K562 (cell line): ENCODE data around the gene SAMD8. TPM values are rescaled to one million over a fixed set of nuclear protein-coding genes. Genes with fewer than 3 reads are reported as not detected.

ENCODE experiments used
- CEBPG ChIP-seq, 3 experiments: fragments of 200-800 bp in 1 of 3; sonication (Bioruptor generic) in 1 of 3; sonication (generic) in 1 of 3; formaldehyde crosslinking in 1 of 3; IDR thresholded peaks in 2 of 3; conservative IDR thresholded peaks in 1 of 3; 2 replicates each; pipeline versions ENCODE4 v1.6.1 to v1.8.0; 2016 to 2022; ENCODE audit warnings: missing compliant biosample characterization in 2 of 3, missing genetic modification characterization in 2 of 3, mild to moderate bottlenecking in 1 of 3, missing genetic modification reagents in 1 of 3
- CXXC5 ChIP-seq: fragments of 250-450 bp; sonication (Bioruptor Pico); IDR thresholded peaks from 2 replicates; pipeline ENCODE4 v1.8.0; 2022; ENCODE audit warnings: inconsistent platforms, mild to moderate bottlenecking, moderate library complexity
- ELF2 ChIP-seq: fragments of 250-450 bp; sonication (Bioruptor Pico); IDR thresholded peaks from 2 replicates; pipeline ENCODE4 v1.5.0; 2021; ENCODE audit warnings: mild to moderate bottlenecking
- ERF ChIP-seq: fragments of 450-650 bp; formaldehyde crosslinking; IDR thresholded peaks from 2 replicates; pipeline ENCODE4 v1.4.0; 2020; ENCODE audit warnings: mild to moderate bottlenecking, mixed read lengths
- ETS2 ChIP-seq: IDR thresholded peaks from 2 replicates; pipeline ENCODE4 v1.6.1; 2016; ENCODE audit warnings: borderline replicate concordance, missing genetic modification characterization, mild to moderate bottlenecking, moderate library complexity, missing compliant biosample characterization; ENCODE audit not compliant: poor library complexity, severe bottlenecking
- GATA2 ChIP-seq: sonication (generic); formaldehyde crosslinking; IDR thresholded peaks from 2 replicates; pipeline ENCODE4 v1.4.0; 2020; ENCODE audit warnings: mild to moderate bottlenecking, missing genetic modification reagents
- KLF13 ChIP-seq: fragments of 450-650 bp; IDR thresholded peaks from 2 replicates; pipeline ENCODE4 v1.6.1; 2016; ENCODE audit warnings: missing genetic modification characterization, low read depth, mild to moderate bottlenecking, missing compliant biosample characterization, moderate library complexity, borderline replicate concordance
- NR2C1 ChIP-seq, 2 experiments: fragments of 450-650 bp; IDR thresholded peaks; 2 replicates each; pipeline ENCODE4 v1.6.1; 2017; ENCODE audit warnings: mild to moderate bottlenecking in 2 of 2, antibody characterized with exemption in 1 of 2, inconsistent platforms in 1 of 2, missing compliant biosample characterization in 1 of 2, missing genetic modification characterization in 1 of 2
- NR2C2 ChIP-seq, 2 experiments: fragments of 200-800 bp in 1 of 2; sonication (Bioruptor generic) in 1 of 2; sonication (generic) in 1 of 2; formaldehyde crosslinking in 1 of 2; IDR thresholded peaks; 2 replicates each; pipeline versions ENCODE4 v1.6.1 to v1.8.0; 2016 to 2022; ENCODE audit warnings: mild to moderate bottlenecking in 1 of 2, missing compliant biosample characterization in 1 of 2, missing genetic modification characterization in 1 of 2, missing genetic modification reagents in 1 of 2
- RCOR1 ChIP-seq, 2 experiments: IDR thresholded peaks; 2 replicates each; pipeline ENCODE4 v1.6.1; 2012; ENCODE audit warnings: low read depth in 2 of 2, low read length in 2 of 2, borderline replicate concordance in 1 of 2, improper control_type of control experiment in 1 of 2
- SP2 ChIP-seq: IDR thresholded peaks from 2 replicates; pipeline ENCODE4 v1.6.1; 2011; ENCODE audit warnings: mild to moderate bottlenecking, low read depth, low read length, moderate library complexity; ENCODE audit not compliant: poor library complexity, severe bottlenecking; ENCODE audit errors: extremely low read depth
- ZNF217 ChIP-seq: sonication (generic); formaldehyde crosslinking; IDR thresholded peaks from 2 replicates; pipeline ENCODE4 v1.8.0; 2022; ENCODE audit warnings: mild to moderate bottlenecking, missing genetic modification reagents
- polyA plus RNA-seq, 8 experiments: library from polyadenylated mRNA; depleted of rRNA in 4 of 8; stranded (reverse) in 5 of 8; unstranded in 3 of 8; fragments of >200 nt; fragmentation: Nextera tagmentation in 2 of 8; fragmentation: Illumina TruSeq in 1 of 8; extraction: Ambion mirVana in 2 of 8; extraction: Trizol in 1 of 8; gene quantifications; 2 replicates each; pipeline versions ENCODE4 v1.2.1 to v1.2.3, GENCODE V29; 2011 to 2014; ENCODE audit warnings: inconsistent platforms in 1 of 8, missing spikeins in 1 of 8
- total RNA-seq, 7 experiments: library from RNA; depleted of rRNA in 6 of 7; stranded (reverse); fragments of >200 nt in 6 of 7; fragmentation: Illumina TruSeq in 2 of 7; extraction: Trizol in 2 of 7; gene quantifications; 2 replicates each; pipeline versions ENCODE4 v1.2.1 to v1.2.3, GENCODE V29; 2011 to 2021; ENCODE audit warnings: low replicate concordance in 1 of 7
- TF ChIP-seq, protein P1 (sequence below): IDR thresholded peaks from 2 replicates; pipeline ENCODE4 v1.6.1; 2016; ENCODE audit warnings: missing genetic modification characterization, missing compliant biosample characterization
- TF ChIP-seq, protein P2 (sequence below): fragments of 150-350 bp; conservative IDR thresholded peaks from 2 replicates; pipeline ENCODE4 v1.6.1; 2014; ENCODE audit warnings: low read length
- TF ChIP-seq, protein P3 (sequence below): IDR thresholded peaks from 3 replicates; pipeline ENCODE4 v1.6.1; 2011; ENCODE audit warnings: borderline replicate concordance, mild to moderate bottlenecking; ENCODE audit not compliant: insufficient read length, insufficient read depth

SAMD8 gene
- total and polyA plus RNA-seq, 9 of the 15 experiments (the other 6 are each of a cell fraction or from before 2014, with no cell fraction given), result 2.7 to 16.1 (median 6.2) TPM

DNA sequence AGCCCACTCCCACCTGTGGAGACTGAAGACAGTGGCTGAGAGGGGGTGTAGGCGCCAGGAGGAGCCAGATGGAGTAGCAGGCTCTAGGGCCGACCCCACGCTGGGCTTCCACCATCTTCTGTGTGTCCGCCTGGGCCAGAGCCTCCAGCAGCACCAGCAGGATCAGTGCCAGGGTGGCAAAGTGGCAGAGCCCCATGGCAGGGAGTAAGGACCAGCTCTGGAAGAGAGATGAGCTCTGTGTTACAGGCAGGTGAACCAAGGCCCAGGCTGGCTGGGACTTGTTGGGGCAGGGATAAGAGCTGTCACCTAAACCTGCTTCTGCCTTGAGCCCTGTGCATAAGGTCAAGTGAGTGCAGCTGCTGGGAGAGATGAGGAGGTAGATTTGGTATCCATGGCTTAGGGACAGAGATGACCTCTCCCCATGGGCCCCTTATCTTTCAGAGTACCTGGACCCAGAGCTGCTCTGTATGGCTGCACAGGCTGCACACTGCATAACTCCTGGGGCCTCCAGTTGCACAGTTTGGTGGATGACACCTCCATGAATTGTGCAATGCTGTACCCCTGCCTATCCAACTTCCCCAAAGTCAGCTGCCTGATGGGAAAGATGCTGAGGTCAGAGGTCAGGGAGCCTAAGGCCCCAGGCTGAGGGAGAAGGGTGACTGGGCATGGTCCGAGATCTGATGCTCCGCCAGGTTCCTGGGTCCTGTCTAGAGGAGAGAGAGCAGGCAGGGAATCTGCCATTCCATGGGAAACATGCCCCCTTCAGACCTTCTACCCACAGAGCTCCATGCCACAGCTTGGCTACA, 7.4 kb upstream of the SAMD8 start (continued):
- peak; percentile 76; the same call in 1 of the 2 replicates for TF ChIP-seq CEBPG (CRISPR knock-in tag; IDR thresholded peaks at IDR 0.05)
- TF ChIP-seq CEBPG (tag; conservative IDR thresholded peaks at IDR 0.05 in 1 of 2, IDR thresholded peaks at IDR 0.05 in 1 of 2), result peak; percentile 12 to 41; a peak in 2 of 4 replicates
- TF ChIP-seq ERF (CRISPR knock-in tag), result no peak
- TF ChIP-seq, protein P1, sequence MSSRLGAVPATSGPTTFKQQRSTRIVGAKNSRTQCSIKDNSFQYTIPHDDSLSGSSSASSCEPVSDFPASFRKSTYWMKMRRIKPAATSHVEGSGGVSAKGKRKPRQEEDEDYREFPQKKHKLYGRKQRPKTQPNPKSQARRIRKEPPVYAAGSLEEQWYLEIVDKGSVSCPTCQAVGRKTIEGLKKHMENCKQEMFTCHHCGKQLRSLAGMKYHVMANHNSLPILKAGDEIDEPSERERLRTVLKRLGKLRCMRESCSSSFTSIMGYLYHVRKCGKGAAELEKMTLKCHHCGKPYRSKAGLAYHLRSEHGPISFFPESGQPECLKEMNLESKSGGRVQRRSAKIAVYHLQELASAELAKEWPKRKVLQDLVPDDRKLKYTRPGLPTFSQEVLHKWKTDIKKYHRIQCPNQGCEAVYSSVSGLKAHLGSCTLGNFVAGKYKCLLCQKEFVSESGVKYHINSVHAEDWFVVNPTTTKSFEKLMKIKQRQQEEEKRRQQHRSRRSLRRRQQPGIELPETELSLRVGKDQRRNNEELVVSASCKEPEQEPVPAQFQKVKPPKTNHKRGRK (tag), result no peak
- no peak for TF ChIP-seq ETS2 (tag)
- TF ChIP-seq SP2, result no peak
- no peak for TF ChIP-seq ELF2 (CRISPR knock-in tag)
- TF ChIP-seq RCOR1 (IDR thresholded peaks at IDR 0.05; ENCODE audit: borderline replicate concordance in 1 of 2, low read depth in 2 of 2, low read length in 2 of 2), result peak in 1 of 2 experiments; percentile 40; a peak in 1 of 4 replicates
- TF ChIP-seq NR2C2 (CRISPR knock-in tag; IDR thresholded peaks at IDR 0.05), result peak; percentile 89
- TF ChIP-seq NR2C2 (tag; IDR thresholded peaks at IDR 0.05), result peak; percentile 86
- TF ChIP-seq GATA2 (CRISPR knock-in tag), result peak; percentile 42; the same call in 1 of the 2 replicates
- TF ChIP-seq, protein P2, sequence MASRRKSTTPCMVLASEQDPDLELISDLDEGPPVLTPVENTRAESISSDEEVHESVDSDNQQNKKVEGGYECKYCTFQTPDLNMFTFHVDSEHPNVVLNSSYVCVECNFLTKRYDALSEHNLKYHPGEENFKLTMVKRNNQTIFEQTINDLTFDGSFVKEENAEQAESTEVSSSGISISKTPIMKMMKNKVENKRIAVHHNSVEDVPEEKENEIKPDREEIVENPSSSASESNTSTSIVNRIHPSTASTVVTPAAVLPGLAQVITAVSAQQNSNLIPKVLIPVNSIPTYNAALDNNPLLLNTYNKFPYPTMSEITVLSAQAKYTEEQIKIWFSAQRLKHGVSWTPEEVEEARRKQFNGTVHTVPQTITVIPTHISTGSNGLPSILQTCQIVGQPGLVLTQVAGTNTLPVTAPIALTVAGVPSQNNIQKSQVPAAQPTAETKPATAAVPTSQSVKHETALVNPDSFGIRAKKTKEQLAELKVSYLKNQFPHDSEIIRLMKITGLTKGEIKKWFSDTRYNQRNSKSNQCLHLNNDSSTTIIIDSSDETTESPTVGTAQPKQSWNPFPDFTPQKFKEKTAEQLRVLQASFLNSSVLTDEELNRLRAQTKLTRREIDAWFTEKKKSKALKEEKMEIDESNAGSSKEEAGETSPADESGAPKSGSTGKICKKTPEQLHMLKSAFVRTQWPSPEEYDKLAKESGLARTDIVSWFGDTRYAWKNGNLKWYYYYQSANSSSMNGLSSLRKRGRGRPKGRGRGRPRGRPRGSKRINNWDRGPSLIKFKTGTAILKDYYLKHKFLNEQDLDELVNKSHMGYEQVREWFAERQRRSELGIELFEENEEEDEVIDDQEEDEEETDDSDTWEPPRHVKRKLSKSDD, result no peak
- no peak for TF ChIP-seq CXXC5
- TF ChIP-seq KLF13 (tag), result no peak
- peak; percentile 86 for TF ChIP-seq NR2C1 (IDR thresholded peaks at IDR 0.05)
- peak; percentile 93 for TF ChIP-seq NR2C1 (tag; IDR thresholded peaks at IDR 0.05)
- no peak for TF ChIP-seq ZNF217
- TF ChIP-seq, protein P3, sequence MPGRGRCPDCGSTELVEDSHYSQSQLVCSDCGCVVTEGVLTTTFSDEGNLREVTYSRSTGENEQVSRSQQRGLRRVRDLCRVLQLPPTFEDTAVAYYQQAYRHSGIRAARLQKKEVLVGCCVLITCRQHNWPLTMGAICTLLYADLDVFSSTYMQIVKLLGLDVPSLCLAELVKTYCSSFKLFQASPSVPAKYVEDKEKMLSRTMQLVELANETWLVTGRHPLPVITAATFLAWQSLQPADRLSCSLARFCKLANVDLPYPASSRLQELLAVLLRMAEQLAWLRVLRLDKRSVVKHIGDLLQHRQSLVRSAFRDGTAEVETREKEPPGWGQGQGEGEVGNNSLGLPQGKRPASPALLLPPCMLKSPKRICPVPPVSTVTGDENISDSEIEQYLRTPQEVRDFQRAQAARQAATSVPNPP, result no peak
